NT2/D1 (cell line): Measurements from ENCODE around the gene GBF1.

Experiments used
- SUZ12 ChIP-seq: IDR thresholded peaks from 2 replicates; pipeline ENCODE4 v1.6.1; 2011; ENCODE audit not compliant: insufficient read length, insufficient read depth; ENCODE audit errors: extremely low read depth
- YY1 ChIP-seq: IDR thresholded peaks from 2 replicates; pipeline ENCODE4 v1.6.1; 2011; ENCODE audit not compliant: insufficient read length, insufficient read depth
- ZNF274 ChIP-seq: IDR thresholded peaks from 2 replicates; pipeline ENCODE4 v1.6.1; 2011; ENCODE audit warnings: mild to moderate bottlenecking, low read depth, low read length

DNA sequence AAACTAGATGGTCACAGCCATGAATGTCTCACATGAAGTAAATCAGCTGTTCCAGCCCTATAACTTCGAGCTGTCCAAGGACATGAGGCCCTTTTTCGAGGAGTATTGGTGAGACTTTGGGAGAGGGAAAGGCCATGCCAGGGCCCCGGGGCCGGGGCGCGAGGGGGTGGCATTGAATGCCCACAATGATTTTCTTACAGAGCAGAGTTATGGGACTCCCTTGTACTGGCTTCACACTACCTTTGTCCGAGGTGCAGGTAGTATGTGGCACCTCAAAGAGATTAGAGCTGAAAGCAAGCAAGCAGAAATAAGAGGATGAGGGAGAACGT is 18.8 kb upstream of the GBF1 start:
- TF ChIP-seq YY1 = no peak
- TF ChIP-seq SUZ12 = no peak
- no peak for TF ChIP-seq ZNF274
